HG03521 (cell line): ENCODE data around the gene PRPH.
"Not testable (repeated sequence)": the region's sequence is repeated elsewhere in the genome, so short reads cannot be mapped to it uniquely, and the experiment has no call there.

Experiments used
- ATAC-seq: cut with Tn5 transposase; IDR thresholded peaks from one replicate; pipeline ENCODE4 v1.9.1; 2021; ENCODE audit warnings: mild to moderate bottlenecking, moderate library complexity; ENCODE audit not compliant: unreplicated experiment

PRPH gene

DNA sequence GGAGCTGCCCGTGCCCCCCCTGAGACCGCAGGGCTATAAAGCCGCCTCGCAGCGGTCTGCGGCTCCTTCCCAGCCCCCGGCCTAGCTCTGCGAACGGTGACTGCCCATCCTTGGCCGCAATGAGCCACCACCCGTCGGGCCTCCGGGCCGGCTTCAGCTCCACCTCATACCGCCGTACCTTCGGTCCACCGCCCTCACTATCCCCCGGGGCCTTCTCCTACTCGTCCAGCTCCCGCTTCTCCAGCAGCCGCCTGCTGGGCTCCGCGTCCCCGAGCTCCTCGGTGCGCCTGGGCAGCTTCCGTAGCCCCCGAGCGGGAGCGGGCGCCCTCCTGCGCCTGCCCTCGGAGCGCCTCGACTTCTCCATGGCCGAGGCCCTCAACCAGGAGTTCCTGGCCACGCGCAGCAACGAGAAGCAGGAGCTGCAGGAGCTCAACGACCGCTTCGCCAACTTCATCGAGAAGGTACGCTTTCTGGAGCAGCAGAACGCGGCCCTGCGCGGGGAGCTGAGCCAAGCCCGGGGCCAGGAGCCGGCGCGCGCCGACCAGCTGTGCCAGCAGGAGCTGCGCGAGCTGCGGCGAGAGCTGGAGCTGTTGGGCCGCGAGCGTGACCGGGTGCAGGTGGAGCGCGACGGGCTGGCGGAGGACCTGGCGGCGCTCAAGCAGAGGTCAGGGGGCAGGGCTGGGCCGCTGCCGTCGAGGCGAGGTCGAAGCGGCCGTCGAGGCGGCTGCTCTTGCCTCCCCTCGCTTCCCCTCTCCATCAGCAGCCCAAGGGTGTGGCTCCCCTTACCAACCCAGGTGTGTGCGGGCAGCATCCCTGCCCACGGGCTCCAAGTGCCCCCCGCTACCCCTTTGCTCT is at the start of gene PRPH:
PRPH (plus strand) TSS at position 66 of the 855 bp plus-strand sequence; CDS start at position 120, 54 bp downstream.
- ATAC-seq = no peak

DNA sequence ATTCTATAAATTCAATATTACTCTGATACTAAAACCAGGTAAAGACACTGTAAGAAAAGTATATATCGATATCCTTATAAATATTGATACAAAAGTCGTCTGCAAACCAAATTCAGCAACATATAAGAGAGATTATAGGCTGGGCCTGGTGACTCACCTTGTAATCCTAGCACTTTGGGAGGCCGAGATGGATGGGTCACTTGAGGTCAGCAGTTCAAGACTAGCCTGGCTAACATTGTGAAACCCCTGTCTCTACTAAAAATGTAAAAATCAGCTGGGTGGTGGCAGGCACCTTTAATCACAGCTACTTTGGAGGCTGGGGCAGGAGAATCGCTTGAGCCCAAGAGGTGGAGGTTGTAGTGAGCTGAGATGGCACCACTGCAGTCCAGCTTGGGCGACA is 43.6 kb upstream of the PRPH start:
- no peak for ATAC-seq

DNA sequence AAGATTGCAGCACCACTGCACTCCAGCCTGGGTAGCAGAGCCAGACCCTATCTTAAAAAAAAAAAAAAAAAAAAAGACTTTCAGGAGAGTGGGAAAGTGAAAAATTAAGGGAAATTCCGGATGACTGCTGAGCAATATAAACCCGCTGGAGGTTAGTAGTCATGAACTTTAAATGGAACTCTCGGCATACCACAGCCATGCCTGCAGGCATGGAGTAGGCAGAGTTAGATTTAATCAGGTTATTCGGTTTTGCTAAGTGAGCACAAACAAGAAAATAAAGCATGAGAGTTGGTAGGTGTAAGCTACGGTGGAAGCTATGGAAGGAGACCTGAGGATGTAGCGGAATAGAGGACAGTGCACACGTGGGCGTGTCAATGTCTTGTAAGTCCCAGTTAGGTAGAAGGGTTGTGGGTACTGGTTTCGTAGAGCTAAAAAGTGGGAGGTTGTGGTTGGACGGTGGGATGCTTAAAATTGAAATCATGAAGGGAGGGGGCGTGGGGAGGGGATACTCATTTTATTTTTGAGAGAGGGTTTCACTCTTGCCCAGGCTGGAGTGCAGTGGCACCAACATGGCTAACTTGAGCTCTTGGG is 41.8 kb upstream of the PRPH start:
- ATAC-seq = no peak

DNA sequence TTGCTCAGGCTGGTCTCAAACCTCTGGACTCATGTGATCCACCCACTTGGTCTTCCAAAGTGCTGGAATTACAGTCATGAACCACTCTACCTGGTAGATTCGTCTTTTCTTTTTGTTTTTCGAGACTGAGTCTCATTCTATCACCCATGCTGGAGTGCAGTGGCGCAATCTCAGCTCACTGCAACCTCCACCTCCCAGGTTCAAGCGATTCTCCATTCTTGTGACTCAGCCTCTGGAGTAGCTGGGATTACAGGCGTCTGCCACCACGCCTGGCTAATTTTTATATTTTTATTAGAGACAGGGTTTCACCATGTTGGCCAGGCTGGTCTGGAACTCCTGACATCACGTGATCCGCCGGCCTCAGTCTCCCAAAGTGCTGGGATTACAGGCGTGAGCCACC is 39.5 kb upstream of the PRPH start:
- not testable (repeated sequence) for ATAC-seq

DNA sequence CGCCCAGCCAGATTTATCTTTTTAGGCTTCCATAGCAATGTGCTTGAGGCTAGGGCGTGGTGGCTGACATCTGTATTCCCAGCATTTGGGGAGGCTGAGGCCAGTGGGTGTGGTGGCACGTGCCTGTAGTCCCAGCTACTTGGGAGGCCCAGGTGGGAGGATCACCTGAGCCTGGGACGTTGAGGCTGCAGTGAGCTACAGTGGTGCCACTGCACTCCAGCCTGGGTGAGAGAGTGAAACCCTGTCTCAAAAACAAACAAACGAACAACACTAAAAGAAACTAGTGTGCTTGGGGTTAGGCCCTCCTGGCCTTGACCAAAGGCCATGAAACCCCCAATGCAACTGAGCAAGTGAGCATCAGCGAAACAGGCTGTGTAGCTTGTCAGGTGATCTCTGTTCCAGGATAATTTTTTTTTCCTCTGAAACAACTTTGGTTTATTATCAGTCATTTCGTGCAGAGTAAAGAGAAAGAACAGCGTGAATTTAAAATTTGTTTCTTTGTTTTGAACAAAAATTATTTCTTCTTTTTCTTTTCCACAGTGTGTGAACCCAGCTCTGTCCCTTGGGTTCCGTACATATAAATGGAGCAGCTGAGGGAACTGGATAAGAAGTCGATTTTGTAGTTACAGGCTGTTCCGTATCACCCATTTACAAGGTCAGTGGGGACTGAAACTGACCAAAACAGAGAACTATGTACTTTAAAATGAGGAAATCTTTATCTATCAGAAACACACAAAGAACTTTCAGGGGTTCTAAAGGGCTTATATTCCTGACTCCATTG is 38.9 kb upstream of the PRPH start:
- ATAC-seq = no peak

DNA sequence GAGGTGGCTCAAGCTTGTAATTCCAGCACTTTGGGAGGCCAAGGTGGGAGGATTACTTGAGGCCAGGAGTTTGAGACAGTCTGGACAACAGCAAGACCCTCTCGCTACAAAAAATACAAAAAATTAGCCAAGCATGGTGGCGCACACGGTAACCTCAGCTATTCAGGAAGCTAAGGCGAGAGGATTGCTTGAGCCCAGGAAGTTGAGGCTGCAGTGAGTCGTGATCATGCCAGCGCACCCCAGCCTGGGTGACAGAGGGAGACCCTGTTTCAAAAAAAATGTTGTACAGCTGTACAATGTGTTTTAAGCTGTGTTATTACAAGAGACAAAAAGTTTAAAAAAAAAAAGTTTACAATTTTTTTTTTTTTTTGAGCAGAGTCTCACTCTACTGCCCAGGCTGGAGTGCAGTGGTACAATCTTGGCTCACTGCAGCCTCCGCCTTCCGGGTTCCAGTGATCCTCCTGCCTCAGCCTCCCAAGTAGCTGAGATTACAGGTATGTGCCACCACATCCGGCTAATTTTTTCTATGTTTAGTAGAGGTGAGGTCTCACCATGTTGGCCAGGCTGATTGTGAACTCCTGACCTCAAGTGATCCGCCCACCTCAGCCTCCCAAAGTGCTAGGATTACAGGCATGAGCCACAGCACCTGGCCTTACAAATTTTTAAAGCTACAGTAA is 37.3 kb upstream of the PRPH start:
- not testable (repeated sequence) for ATAC-seq

DNA sequence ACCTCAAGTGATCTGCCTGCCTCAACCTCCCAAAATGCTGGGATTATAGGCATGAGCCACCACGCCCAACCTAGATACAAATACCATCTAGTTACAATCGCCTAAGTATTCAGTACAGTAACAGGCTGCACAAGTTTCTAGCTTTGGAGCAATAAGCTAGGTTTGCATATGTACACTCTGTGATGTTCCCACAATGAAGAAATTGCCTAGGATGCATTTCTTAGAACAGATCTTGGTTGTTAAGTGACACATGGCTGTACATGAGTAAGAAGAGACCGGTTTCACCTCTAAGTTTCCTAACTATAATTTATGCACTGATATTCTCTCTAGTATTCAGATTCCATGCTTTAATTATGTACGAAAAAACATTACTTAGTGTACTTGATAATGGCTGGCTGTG is 35.5 kb upstream of the PRPH start:
- no peak for ATAC-seq

DNA sequence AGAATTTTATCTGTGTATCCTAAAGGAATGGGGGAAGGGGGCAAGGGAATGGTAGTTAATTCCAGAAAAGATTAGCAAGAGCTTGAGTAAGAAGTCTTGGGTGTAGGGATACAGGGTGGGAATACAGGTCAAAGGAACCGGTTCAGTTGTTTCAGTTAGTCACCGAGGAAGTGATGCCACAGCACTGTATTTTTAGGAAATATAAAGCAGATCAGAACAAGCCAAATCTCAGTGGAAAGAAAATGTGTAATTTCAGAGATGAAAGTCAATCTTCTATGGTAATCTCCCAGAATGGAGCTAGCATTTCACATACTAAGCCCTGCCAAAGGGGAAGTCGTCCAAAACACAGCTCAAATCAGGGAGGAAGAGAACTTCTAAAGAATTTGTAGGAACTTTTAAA is 34.8 kb upstream of the PRPH start:
- no peak for ATAC-seq

DNA sequence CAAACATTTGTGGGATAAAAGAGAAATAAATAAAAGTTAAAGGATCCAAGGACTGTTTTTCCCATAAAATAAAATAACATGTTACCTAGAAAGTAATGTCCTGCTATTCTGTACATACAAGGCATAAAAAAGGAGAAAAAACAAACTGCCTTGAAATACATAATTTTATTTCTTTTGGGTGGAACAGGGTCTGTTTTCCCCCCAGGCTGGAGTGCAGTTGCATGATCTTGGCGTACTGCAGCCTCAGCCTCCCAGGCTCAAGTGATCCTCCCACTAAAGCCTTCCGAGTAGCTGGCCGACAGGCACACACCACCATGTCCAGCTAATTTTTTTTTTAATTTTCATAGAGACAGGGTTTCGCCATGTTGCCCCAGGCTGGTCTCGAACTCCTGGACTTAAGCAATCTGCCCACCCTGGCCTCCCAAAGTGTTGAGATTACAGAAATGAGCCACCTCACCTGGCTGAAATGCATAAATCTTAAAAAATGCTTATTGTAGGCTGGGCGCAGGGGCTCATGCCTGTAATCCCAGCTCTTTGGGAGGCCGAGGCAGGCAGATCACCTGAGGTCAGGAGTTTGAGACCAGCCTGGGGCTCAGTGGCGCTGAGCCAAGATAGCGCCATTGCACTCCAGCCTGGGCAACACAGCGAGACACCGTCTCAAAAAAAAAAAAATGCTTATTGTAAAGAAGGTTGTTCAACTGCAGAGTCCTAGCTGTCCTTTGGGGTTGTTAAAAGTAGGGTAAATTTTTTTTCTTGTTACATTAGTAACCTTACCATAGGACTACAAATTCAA is 34.2 kb upstream of the PRPH start:
- no peak for ATAC-seq

DNA sequence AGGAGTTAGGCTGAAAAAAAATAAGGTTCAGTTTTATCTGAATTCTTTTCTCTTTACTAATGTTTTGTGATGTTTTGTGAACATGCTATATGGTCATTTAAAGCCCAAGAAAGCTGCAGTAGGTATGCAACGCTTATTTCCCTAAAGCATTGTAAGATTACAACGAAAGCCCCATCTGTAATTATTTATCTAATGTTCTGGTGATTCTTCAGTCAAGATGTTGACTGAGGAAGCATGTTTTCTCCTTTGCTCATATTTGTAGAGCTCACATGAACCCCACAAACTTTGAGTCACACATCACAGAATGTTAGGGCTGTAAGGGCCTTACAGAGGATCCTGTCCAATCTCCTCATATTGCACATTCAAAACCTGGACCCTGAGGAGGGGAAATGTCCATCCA is 33.2 kb upstream of the PRPH start:
- ATAC-seq = no peak

DNA sequence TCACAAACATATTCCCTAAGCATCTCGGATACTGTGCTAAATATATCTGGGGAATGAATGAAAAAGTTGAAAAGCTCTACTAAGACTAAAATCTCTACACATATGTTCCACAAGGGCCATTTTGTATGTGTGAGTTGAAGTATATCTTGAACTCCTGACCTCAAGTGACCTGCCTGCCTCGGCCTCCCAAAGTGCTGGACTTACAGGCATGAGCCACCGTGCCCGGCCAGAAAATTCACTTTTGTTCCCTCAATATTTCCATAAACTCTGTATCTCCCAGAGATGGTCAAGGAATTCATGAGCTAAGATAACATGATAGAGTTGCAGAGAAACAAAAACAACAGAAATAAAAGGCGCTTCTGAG is 31.6 kb upstream of the PRPH start:
- ATAC-seq = no peak

DNA sequence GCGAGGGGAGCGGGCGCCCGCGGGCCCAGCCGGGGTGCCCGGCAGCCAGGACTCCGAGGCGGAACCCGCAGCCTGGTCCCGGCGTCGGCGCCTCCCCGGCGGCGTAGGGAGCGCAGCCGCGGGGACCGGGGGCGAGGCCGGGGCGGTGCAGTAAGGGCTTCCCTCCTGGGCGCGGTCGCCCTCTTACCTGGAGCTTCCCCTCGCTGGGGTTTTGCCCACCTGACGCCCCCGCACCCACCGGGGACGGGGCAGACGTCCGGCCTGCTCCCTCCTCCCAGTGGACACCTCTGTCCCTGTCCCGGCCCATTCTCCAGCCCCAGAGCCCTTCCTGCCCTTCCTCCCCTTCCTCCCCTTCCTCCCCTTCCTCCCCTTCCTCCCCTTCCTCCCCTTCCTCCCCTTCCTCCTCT is 30.5 kb upstream of the PRPH start:
- ATAC-seq = peak; percentile 16

DNA sequence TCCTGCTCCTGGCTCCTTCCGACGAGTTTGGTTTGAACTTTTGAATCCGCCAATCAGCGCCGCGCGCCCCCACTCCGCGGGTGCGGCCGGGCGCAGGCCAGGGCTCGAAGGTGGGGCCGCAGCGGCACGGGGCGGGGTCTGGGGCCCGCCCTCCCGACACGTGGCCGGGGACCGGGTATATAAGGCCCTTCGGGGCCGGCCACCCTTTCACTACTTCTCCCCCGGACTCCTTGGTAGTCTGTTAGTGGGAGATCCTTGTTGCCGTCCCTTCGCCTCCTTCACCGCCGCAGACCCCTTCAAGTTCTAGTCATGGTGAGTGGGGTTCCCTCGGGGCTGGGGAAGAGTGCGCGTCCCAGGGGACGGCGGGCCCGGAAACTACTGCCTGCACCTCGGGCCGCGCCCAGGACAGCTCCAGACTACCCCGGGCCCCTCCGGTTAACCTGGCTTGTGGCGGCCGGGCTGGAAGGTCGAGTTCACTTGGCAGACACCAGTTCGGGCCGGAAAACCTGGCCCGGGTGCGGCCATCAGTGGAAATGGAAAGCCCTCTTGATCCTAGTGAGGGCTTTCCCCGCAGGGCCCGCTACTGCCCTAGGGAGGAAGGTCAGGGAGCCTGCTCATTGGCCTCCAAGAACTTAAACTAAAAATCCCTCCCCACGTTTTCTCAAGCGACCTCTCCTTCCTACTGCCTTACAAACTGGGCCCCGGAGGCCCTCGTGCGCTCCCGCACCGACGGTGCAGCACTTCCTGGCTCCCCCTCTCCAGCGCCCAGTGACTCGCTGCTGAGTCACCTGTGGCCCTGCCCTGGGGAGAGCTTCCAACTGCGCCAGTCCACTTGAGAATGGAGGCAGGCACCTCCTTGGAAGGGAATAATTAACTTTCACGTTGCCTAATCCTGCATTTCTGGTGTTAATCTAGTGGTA is 29.8 kb upstream of the PRPH start, which contains the start of gene TUBA1C:
TUBA1C (plus strand) TSS at position 210 of the 920 bp plus-strand sequence; CDS start at position 310, 100 bp downstream.
- peak; percentile 80 for ATAC-seq

DNA sequence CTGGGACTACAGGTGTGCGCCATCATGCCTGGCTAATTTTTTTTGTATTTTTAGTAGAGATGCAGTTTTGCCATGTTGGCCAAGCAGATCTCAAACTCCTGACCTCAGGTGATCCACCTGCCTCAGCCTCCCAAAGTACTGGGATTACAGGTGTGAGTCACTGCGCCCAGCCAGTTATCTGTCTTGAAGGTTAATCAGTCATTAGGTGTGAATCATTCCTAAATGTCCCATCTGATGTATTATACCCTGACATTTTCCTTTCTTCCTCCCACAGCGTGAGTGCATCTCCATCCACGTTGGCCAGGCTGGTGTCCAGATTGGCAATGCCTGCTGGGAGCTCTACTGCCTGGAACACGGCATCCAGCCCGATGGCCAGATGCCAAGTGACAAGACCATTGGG is 25.8 kb upstream of the PRPH start:
- ATAC-seq = not testable (repeated sequence)

DNA sequence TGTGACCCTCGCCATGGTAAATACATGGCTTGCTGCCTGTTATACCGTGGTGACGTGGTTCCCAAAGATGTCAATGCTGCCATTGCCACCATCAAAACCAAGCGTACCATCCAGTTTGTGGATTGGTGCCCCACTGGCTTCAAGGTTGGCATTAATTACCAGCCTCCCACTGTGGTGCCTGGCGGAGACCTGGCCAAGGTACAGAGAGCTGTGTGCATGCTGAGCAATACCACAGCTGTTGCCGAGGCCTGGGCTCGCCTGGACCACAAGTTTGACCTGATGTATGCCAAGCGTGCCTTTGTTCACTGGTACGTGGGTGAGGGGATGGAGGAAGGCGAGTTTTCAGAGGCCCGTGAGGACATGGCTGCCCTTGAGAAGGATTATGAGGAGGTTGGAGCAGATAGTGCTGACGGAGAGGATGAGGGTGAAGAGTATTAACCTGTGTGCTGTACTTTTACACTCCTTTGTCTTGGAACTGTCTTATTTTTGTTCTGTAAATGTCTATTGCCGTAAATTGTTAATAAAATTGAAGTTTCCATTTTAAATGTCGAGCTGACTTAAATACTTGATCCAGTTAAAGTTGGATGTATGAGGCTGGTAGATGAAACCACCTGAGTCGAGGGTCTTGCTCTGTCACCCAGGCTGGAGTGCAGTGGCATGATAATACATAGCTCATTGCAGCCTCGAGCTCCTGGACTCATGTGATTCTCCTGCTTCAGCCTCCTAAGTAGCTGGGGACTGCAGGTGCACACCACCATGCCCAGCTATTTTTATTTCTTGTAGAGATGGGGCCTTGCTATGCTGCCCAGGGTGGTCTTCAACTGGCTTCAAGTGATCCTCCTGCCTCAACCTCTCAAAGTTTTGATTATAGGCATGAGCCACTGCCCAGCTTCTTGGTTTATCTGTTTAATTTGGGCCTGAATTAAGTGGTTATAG is 21.9 kb upstream of the PRPH start:
- ATAC-seq = no peak

DNA sequence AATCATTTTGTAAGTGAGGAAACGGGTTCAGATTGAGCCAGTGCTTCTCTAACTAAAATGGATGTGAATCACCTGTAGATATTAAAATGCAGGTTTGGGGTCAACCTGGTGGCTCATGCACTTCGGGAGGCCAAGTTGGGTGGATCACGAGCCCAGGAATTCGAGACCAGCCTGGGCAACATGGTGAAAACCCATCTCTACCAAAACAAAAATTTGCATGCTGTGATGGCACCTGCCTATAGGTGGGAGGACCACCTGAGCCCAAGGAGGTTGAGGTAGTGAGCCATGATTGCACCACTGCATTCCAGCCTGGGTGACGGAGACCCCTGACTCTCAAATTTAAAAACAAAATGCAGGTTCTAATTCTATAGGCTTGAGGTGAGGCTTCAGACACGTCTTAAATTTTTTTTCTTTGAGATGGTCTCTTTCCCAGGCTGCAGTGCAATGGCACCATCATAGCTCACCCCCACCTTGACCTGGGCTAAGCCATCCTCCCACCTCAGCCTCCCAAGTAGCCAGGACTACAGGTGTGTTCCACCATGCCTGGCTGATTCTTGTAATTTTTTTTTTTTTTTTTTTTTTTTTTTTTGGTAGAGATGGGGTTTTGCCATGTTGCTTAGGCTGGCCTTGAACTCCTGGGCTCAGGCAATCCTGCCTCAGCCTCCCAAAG is 21.1 kb upstream of the PRPH start:
- ATAC-seq = no peak

DNA sequence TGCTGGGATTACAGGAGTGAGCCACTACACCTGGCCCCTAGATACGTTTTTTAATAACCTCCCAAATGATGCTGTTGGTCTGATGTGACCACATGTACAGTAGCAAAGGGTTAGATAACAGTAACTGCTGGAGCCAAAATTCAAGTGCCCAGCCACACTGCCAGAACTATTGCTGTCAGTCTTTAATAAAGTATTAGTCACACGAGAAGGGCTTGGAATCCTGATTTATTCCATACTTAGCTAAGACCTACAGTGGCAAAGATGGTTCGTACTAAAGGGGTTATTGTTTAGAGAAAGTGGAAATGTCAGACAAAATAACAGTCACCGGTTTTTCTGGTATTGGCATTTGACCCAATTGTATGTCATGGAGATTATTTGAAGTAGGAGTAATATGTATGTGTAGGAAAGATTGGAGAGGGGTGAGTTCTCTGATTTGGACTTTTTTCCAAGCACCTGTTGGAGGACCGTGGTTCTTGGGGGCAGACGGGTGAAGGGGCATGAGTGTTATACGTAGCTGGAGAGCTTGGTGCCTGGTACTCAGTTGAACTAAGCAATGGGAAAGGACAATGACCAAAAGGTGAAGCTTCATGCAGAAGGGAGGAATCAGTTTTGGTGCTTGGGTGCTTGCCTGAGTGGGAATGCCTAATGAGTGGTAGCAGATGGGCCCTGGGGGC is 20.4 kb upstream of the PRPH start:
- no peak for ATAC-seq
